Fibroblast of lung (primary cell): ENCODE measurements around the gene SPACA7. TPM values are rescaled to one million over a fixed set of nuclear protein-coding genes. Genes with fewer than 3 reads are reported as not detected.

Source experiments
- DNase-seq, 2 donors: peaks; one replicate each; pipeline versions ENCODE4 v3.0.0 to v3.0.0-alpha.2; 2010; ENCODE audit warnings: low read depth in 2 of 2
- H2AFZ ChIP-seq: 2 replicates; pipeline ENCODE4 v1.5.1; 2012; ENCODE audit warnings: low read length, control low read depth, inconsistent platforms
- H3K27ac ChIP-seq: 2 replicates; pipeline ENCODE4 v1.5.1; 2011; ENCODE audit warnings: low read length, control low read depth; ENCODE audit not compliant: insufficient read depth
- H3K27me3 ChIP-seq: 2 replicates; pipeline ENCODE4 v1.5.1; 2011; ENCODE audit warnings: mild to moderate bottlenecking, low read length; ENCODE audit not compliant: control insufficient read depth, insufficient read depth
- H3K36me3 ChIP-seq: 2 replicates; pipeline ENCODE4 v1.5.1; 2011; ENCODE audit warnings: low read length; ENCODE audit not compliant: control insufficient read depth, insufficient read depth
- H3K4me1 ChIP-seq: 2 replicates; pipeline ENCODE4 v1.5.1; 2011; ENCODE audit warnings: low read length; ENCODE audit not compliant: control insufficient read depth, insufficient read depth; ENCODE audit errors: extremely low read depth
- H3K4me2 ChIP-seq: 2 replicates; pipeline ENCODE4 v1.5.1; 2011; ENCODE audit warnings: low read length, control low read depth; ENCODE audit not compliant: insufficient read depth; ENCODE audit errors: extremely low read depth
- H3K4me3 ChIP-seq, 4 experiments: fragments of 200-600 bp in 1 of 4; sonication (generic) in 1 of 4; replicated peaks in 1 of 4; 2 replicates each; pipeline ENCODE4 v1.5.1; 2011 to 2016; ENCODE audit warnings: low read length in 4 of 4, low read depth in 3 of 4, mild to moderate bottlenecking in 3 of 4, control low read depth in 2 of 4, inconsistent platforms in 1 of 4, mixed read lengths in 1 of 4; ENCODE audit not compliant: insufficient read depth in 1 of 4; ENCODE audit errors: control extremely low read depth in 1 of 4
- H3K79me2 ChIP-seq: 2 replicates; pipeline ENCODE4 v1.5.1; 2012; ENCODE audit warnings: mild to moderate bottlenecking, low read length, inconsistent platforms; ENCODE audit not compliant: control insufficient read depth, insufficient read depth
- H3K9ac ChIP-seq: 2 replicates; pipeline ENCODE4 v1.5.1; 2011; ENCODE audit warnings: mild to moderate bottlenecking, low read length, control low read depth; ENCODE audit not compliant: insufficient read depth
- H3K9me3 ChIP-seq: 2 replicates; pipeline ENCODE4 v1.5.1; 2012; ENCODE audit warnings: low read depth, low read length; ENCODE audit not compliant: control insufficient read depth, insufficient read depth
- H4K20me1 ChIP-seq: 2 replicates; pipeline ENCODE4 v1.5.1; 2011; ENCODE audit warnings: low read length; ENCODE audit not compliant: control insufficient read depth, insufficient read depth; ENCODE audit errors: extremely low read depth
- CTCF ChIP-seq, 2 donors: IDR thresholded peaks in 1 of 2; conservative IDR thresholded peaks in 1 of 2; 1 replicate in 1 of 2; 2 replicates in 1 of 2; pipeline ENCODE4 v1.5.1; 2011 to 2012; ENCODE audit warnings: low read length in 2 of 2, control low read depth in 1 of 2, inconsistent platforms in 1 of 2, low read depth in 1 of 2, mild to moderate bottlenecking in 1 of 2
- EZH2 ChIP-seq: IDR thresholded peaks from 2 replicates; pipeline ENCODE4 v1.5.1; 2012; ENCODE audit warnings: low read length, control low read depth, mild to moderate bottlenecking; ENCODE audit errors: missing control alignments
- polyA plus RNA-seq, 2 donors: library from polyadenylated mRNA; depleted of rRNA in 1 of 2; stranded (reverse) in 1 of 2; unstranded in 1 of 2; fragments of >200 nt; gene quantifications; 2 replicates each; pipeline ENCODE4 v1.2.1, GENCODE V29; 2011 to 2012; ENCODE audit warnings: missing spikeins in 1 of 2
- total RNA-seq: library from RNA; depleted of rRNA; stranded (reverse); fragments of >200 nt; gene quantifications from 2 replicates; pipeline ENCODE4 v1.2.1, GENCODE V29; 2014

The SPACA7 gene
- total and polyA plus RNA-seq, 2 donors (not counting 1 experiment from before 2014, with no cell fraction given) = not detected

DNA sequence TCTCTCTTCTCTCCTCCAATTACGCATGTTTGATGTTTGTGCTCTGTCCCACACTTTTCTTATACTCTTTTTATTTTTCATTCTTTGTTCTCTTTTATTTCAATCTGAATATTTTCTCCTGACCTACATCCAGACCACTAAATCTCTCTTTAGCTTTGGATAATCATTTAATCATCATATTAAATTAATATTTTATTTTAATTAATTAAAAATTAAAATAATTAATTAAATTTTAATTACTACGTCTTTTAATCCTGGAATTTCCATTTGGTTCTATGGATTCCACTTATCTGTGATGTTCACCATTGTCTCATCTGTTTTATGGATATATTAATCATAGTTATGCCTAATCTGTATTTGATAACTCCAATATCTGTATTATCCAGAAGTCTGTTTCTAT, 62.4 kb downstream of the SPACA7 start:
- DNase-seq = no peak
- Histone ChIP-seq H3K4me3 (no peak overlapping the region), H3K36me3 (no peaks in the 10 kb centered on the region)

DNA sequence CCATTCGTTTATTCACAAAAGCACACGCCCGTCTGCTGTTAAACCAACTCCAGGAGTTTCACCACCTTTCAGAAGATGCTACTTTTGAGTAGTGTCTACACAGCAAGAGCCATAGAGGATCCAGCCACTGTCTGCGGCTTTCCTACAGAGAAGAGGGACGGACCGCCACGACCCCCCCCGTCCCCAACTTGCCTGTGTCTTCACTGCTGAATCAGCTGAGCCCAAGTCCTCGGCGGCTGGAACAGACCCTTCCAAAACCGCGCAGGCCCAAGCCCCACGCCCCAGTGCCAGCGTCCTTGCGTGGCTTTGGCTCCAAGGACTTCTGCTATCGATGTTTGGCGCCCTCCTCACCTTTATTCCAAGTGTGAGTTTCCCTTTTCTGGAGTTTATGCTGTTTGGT, 65.1 kb downstream of the SPACA7 start:
- Histone ChIP-seq H3K9ac (no peak overlapping the region), H2AFZ (no peak overlapping the region), H3K36me3 (no peaks in the 10 kb centered on the region), H3K4me3 (no peak overlapping the region), H3K4me2 (no peak overlapping the region), H3K4me1 (no peaks in the 10 kb centered on the region), H3K27ac (no peak overlapping the region), H3K9me3 (no peaks in the 10 kb centered on the region), H3K79me2 (no peaks in the 10 kb centered on the region), H4K20me1 (no peaks in the 10 kb centered on the region), H3K27me3 (no peaks in the 10 kb centered on the region)
- DNase-seq = no peak
- TF ChIP-seq EZH2 (no peak), CTCF (conservative IDR thresholded peaks at IDR 0.05 in 1 of 2, IDR thresholded peaks at IDR 0.05 in 1 of 2; ENCODE audit: low read depth in 1 of 2, low read length in 2 of 2) (no peak)

More for the DNA sequence above, 62.4 kb downstream of the SPACA7 start:
- Histone ChIP-seq H3K9ac (no peak overlapping the region), H3K9me3 (no peaks in the 10 kb centered on the region), H3K27ac (no peak overlapping the region), H3K4me2 (no peak overlapping the region), H3K4me1 (no peaks in the 10 kb centered on the region), H4K20me1 (no peaks in the 10 kb centered on the region), H2AFZ (no peak overlapping the region), H3K27me3 (no peaks in the 10 kb centered on the region), H3K79me2 (no peaks in the 10 kb centered on the region)
- no peak for TF ChIP-seq CTCF (conservative IDR thresholded peaks at IDR 0.05 in 1 of 2, IDR thresholded peaks at IDR 0.05 in 1 of 2; ENCODE audit: low read depth in 1 of 2, low read length in 2 of 2)
- TF ChIP-seq EZH2 = no peak

DNA sequence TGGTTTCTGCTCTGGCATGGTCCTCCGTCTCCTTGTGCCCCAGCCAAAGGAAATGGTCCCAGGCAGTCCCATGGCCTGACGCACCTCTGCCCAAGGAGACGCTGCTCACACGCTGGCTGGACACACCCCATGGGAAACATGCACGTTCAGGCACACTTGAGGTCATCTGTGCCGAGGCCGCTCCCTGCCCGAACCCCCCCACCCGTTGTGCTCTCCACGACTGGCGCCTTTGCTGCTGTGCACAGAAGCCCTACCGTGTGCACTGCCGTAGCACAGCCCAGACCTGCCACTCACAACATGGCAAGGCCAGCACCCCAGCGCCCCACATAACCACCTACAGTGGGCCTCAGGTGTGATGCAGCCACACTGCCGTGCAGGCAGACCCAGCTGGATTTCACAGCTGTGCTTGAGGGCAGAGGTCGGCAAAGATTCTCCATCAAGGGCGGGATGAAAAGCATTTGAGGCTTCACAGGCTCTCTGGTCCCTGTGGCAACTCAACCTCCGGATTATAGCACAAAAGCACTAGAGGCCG, 65.7 kb downstream of the SPACA7 start:
- Histone ChIP-seq H3K4me3 (no peak overlapping the region), H2AFZ (no peak overlapping the region), H3K36me3 (no peaks in the 10 kb centered on the region)

More for the DNA sequence above, 65.7 kb downstream of the SPACA7 start:
- Histone ChIP-seq H3K4me2 (no peak overlapping the region), H3K27me3 (no peaks in the 10 kb centered on the region), H3K79me2 (no peaks in the 10 kb centered on the region), H3K27ac (no peak overlapping the region), H3K4me1 (no peaks in the 10 kb centered on the region), H3K9me3 (no peaks in the 10 kb centered on the region), H3K9ac (no peak overlapping the region), H4K20me1 (no peaks in the 10 kb centered on the region)
- TF ChIP-seq EZH2 = no peak
- no peak for TF ChIP-seq CTCF (conservative IDR thresholded peaks at IDR 0.05 in 1 of 2, IDR thresholded peaks at IDR 0.05 in 1 of 2; ENCODE audit: low read depth in 1 of 2, low read length in 2 of 2)
- DNase-seq = no peak
